GM12891 (cell line): ENCODE data around the gene MTG1.

Experiments
- PAX5 ChIP-seq: IDR thresholded peaks from 2 replicates; pipeline ENCODE4 v1.6.1; 2011; ENCODE audit warnings: low read length, moderate library complexity, mild to moderate bottlenecking; ENCODE audit not compliant: insufficient read depth, severe bottlenecking
- POLR2A ChIP-seq: IDR thresholded peaks from 2 replicates; pipeline ENCODE4 v1.6.1; 2011; ENCODE audit warnings: low read depth, low read length, control low read depth
- POLR2AphosphoS5 ChIP-seq: IDR thresholded peaks from 2 replicates; pipeline ENCODE4 v1.6.1; 2011; ENCODE audit warnings: low read depth, low read length, control low read depth
- SPI1 ChIP-seq: IDR thresholded peaks from 2 replicates; pipeline ENCODE4 v1.6.1; 2011; ENCODE audit warnings: low read depth, low read length, control low read depth
- TAF1 ChIP-seq: IDR thresholded peaks from 2 replicates; pipeline ENCODE4 v1.6.1; 2011; ENCODE audit warnings: low read depth, low read length, control low read depth

DNA sequence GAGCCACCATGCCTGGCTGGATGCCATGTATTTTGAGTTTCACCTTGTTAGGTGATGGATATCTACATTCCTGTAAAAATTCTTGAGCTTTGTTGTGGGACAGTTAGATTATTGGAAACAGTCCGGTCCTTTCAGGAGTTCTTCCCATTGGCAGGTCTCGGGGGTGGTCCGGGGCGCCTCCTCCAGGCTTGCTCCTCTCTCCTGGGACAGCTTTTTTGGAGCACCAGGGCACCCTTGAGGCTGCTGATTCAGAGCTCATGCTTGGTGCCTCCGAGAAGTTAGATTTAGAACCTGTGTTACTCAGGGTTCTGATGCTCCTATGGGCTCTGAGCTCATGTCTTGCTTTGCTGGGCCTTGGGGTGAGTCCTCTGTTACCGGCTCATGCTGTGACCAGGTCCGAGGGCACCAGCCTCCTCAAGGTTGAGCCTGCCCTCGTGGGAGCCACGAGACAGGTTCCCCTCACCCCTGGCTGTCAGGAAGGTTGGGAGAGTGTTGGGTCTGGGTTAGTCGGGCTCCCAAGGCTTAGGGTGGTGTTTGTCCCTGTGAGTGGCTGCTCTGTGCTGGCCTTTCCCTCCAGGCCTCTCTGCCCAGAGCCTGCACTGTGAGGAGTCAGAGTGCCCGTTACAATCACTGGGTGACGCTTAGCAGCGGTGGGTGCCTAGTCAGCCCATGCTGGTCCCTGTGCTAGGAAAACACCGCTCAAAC, 24.5 kb downstream of the MTG1 start:
- no peak for TF ChIP-seq POLR2AphosphoS5
- no peak for TF ChIP-seq POLR2A
- TF ChIP-seq PAX5 = no peak
- no peak for TF ChIP-seq TAF1
- TF ChIP-seq SPI1 = no peak
